ENCODE measurements around the gene TSPY3. TPM values are rescaled to one million over a fixed set of nuclear protein-coding genes. Genes with fewer than 3 reads are reported as not detected.

TSPY3 gene, protein sequence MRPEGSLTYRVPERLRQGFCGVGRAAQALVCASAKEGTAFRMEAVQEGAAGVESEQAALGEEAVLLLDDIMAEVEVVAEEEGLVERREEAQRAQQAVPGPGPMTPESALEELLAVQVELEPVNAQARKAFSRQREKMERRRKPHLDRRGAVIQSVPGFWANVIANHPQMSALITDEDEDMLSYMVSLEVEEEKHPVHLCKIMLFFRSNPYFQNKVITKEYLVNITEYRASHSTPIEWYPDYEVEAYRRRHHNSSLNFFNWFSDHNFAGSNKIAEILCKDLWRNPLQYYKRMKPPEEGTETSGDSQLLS
- not detected in 2 replicates for polyA plus RNA-seq

DNA sequence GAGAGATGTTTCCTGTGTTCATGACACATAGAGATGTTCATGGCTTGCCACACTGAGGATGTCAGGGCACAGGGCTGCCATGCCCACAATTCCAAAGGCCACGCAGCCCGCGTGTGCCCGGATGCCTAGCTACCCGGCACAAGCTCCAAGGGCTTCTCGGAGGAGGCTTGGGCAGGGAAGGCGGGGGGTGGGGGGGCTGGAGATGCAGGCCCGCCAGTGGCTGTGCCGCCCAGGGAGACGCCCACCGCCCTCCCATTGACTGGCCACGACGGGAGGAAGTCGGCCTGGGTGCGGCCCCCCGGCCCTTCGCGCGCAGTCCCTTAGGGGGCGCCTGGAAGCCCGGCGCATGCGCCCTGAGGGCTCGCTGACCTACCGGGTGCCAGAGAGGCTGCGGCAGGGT lies at the start of gene TSPY3:
TSS of gene TSPY3 (plus strand) at position 301 of the 400 bp plus-strand sequence. CDS start at position 347, 46 bp downstream.

DNA sequence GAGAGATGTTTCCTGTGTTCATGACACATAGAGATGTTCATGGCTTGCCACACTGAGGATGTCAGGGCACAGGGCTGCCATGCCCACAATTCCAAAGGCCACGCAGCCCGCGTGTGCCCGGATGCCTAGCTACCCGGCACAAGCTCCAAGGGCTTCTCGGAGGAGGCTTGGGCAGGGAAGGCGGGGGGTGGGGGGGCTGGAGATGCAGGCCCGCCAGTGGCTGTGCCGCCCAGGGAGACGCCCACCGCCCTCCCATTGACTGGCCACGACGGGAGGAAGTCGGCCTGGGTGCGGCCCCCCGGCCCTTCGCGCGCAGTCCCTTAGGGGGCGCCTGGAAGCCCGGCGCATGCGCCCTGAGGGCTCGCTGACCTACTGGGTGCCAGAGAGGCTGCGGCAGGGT lies 40.7 kb upstream of the TSPY3 start, which contains the start of gene TSPY8:
TSS of gene TSPY8 (plus strand) at position 301 of the 400 bp plus-strand sequence. CDS start at position 347, 46 bp downstream.

Other genes with a start within 250 kb of the TSPY3 start
- gene TSPY4, start 61.0 kb upstream of the TSPY3 start, polyA plus RNA-seq, result not detected in 2 replicates
- gene TSPY8, start 40.6 kb upstream of the TSPY3 start, polyA plus RNA-seq, result not detected in 2 replicates
- not detected in 2 replicates for gene TSPY1, start 68.5 kb downstream of the TSPY3 start, polyA plus RNA-seq
- not detected in 2 replicates for gene TSPY9, start 88.8 kb downstream of the TSPY3 start, polyA plus RNA-seq
- not detected in 2 replicates for gene TSPY10, start 129.5 kb downstream of the TSPY3 start, polyA plus RNA-seq